Spinal cord (tissue), 10 donors: ENCODE measurements around the gene OLFM2. TPM values are rescaled to one million over a fixed set of nuclear protein-coding genes. Genes with fewer than 3 reads are reported as not detected.

Experiments used
- DNase-seq, 6 donors: peaks; one replicate each; pipeline versions ENCODE4 v3.0.0 to v3.0.0-alpha.2; 2013 to 2015; ENCODE audit warnings: low spot score in 6 of 6, low read depth in 4 of 6
- H3K27ac ChIP-seq: one replicate; pipeline ENCODE4 v1.5.1; 2013; ENCODE audit warnings: low read depth, low read length, control low read depth
- H3K27me3 ChIP-seq: one replicate; pipeline ENCODE4 v1.6.1; 2013; ENCODE audit warnings: low read length; ENCODE audit not compliant: control insufficient read depth, insufficient read depth
- H3K36me3 ChIP-seq: one replicate; pipeline ENCODE4 v1.6.1; 2013; ENCODE audit warnings: low read length; ENCODE audit not compliant: control insufficient read depth, insufficient read depth
- H3K4me1 ChIP-seq: one replicate; pipeline ENCODE4 v1.6.1; 2013; ENCODE audit warnings: low read length; ENCODE audit not compliant: control insufficient read depth, insufficient read depth
- H3K4me3 ChIP-seq: one replicate; pipeline ENCODE4 v1.5.1; 2013; ENCODE audit warnings: low read depth, low read length, control low read depth
- H3K9me3 ChIP-seq: one replicate; pipeline ENCODE4 v1.6.1; 2013; ENCODE audit warnings: low read length; ENCODE audit not compliant: control insufficient read depth, insufficient read depth
- WGBS: methylation state at CpG from one replicate; pipeline ENCODE4 v1.1.5; 2013; ENCODE audit warnings: missing lambda C conversion rate; ENCODE audit not compliant: insufficient coverage; 5-methylcytosine and 5-hydroxymethylcytosine counted together
- long read RNA-seq, 4 donors: transcript quantifications; one replicate each; lab custom pipeline, GENCODE V29; 2026
- polyA plus RNA-seq, 2 donors: library from polyadenylated mRNA; unstranded; fragments of 120-200 nt; gene quantifications; one replicate each; pipeline ENCODE4 v1.2.1, GENCODE V29; 2013; ENCODE audit not compliant: insufficient read length in 2 of 2
- total RNA-seq, 2 donors: library from RNA; depleted of rRNA in 1 of 2; stranded (reverse); fragments of 120-200 nt in 1 of 2; fragments of >200 nt in 1 of 2; gene quantifications; one replicate each; pipeline versions ENCODE4 v1.2.3 to v1.2.4, GENCODE V29; 2013 to 2014
- donor health status: healthy.

Gene OLFM2
- total RNA-seq: 10 to 100 TPM; 47.9 to 79.2 TPM
- polyA plus RNA-seq: 100 to 1,000 TPM; 237 to 251 TPM
- long read RNA-seq, donor 1, transcript OLFM2-205 (6 exons, 1,226 nt): minor isoform, 12 of 96 reads
- long read RNA-seq, donor 1, transcript OLFM2-201 (6 exons, 2,019 nt): major isoform, 77 of 96 reads
- long read RNA-seq, donor 1, partial matches to known transcripts: 0 of 96 reads
- long read RNA-seq, donor 1, other reads (novel, unspliced or antisense): 5 of 96 reads
- long read RNA-seq, donor 2, transcript OLFM2-201 (6 exons, 2,019 nt): major isoform, 47 of 49 reads
- long read RNA-seq, donor 2, partial matches to known transcripts: 0 of 49 reads
- long read RNA-seq, donor 2, other reads (novel, unspliced or antisense): 0 of 49 reads
- long read RNA-seq, donor 3, transcript OLFM2-201 (6 exons, 2,019 nt): major isoform, 31 of 35 reads
- long read RNA-seq, donor 3, partial matches to known transcripts: 0 of 35 reads
- long read RNA-seq, donor 3, other reads (novel, unspliced or antisense): 0 of 35 reads
- long read RNA-seq, donor 4, transcript OLFM2-201 (6 exons, 2,019 nt): major isoform, 10 of 10 reads
- long read RNA-seq, donor 4, partial matches to known transcripts: 0 of 10 reads
- long read RNA-seq, donor 4, other reads (novel, unspliced or antisense): 0 of 10 reads

- WGBS: 0% methylated on average over 39 of the region's 62 CpGs
- peak in 2 of 6 donors; percentile 91 to 92 for DNase-seq
- H3K4me1 ChIP-seq: peaks cover 36% of the 10 kb centered on the region
- H3K9me3 ChIP-seq: no peaks in the 10 kb centered on the region
- H3K4me3 ChIP-seq: peak within 1 kb of the TSS; percentile 69
- no peaks in the 10 kb centered on the region for H3K27me3 ChIP-seq
- H3K27ac ChIP-seq: peak within 1 kb of the TSS; percentile 25
- H3K36me3 ChIP-seq: no peaks in the 10 kb centered on the region
Observed at GRCh38 chr19:9936326-9937000, at the start of gene OLFM2. OLFM2 (minus strand) TSS chr19:9936515; CDS start chr19:9936366, 149 bp downstream.

- H3K9me3 ChIP-seq: no peaks in the 10 kb centered on the region
- peaks cover 8% of the 10 kb centered on the region for H3K36me3 ChIP-seq
- 97% methylated on average over 3 of the region's 8 CpGs for WGBS
- H3K27ac ChIP-seq: no peak overlapping the region
- DNase-seq: peak in 1 of 6 donors; percentile 12
- no peaks in the 10 kb centered on the region for H3K27me3 ChIP-seq
- peaks cover 12% of the 10 kb centered on the region for H3K4me1 ChIP-seq
- H3K4me3 ChIP-seq: no peak overlapping the region
Observed at GRCh38 chr19:9981406-9982260, 45.3 kb upstream of the OLFM2 start.

- no peak for DNase-seq
- WGBS: 90% methylated on average over 5 of the region's 6 CpGs
- Histone ChIP-seq H3K4me3 (no peak overlapping the region), H3K4me1 (no peaks in the 10 kb centered on the region), H3K9me3 (no peaks in the 10 kb centered on the region), H3K27me3 (peaks cover 9% of the 10 kb centered on the region), H3K27ac (no peak overlapping the region), H3K36me3 (peaks cover 35% of the 10 kb centered on the region)
Observed at GRCh38 chr19:9972103-9972502, 35.8 kb upstream of the OLFM2 start.

GRCh38 chr19:9971166-9971897, 35.0 kb upstream of the OLFM2 start:
- Histone ChIP-seq H3K4me3 (no peak overlapping the region), H3K27ac (no peak overlapping the region), H3K27me3 (peaks cover 14% of the 10 kb centered on the region), H3K4me1 (peaks cover 3% of the 10 kb centered on the region), H3K36me3 (peaks cover 32% of the 10 kb centered on the region), H3K9me3 (no peaks in the 10 kb centered on the region)
- 60% methylated on average over 15 of the region's 15 CpGs for WGBS
- DNase-seq: peak in 1 of 6 donors; percentile 27

GRCh38 chr19:9970481-9970880, 34.2 kb upstream of the OLFM2 start:
- 77% methylated on average over 8 of the region's 8 CpGs for WGBS
- Histone ChIP-seq H3K27me3 (peaks cover 16% of the 10 kb centered on the region), H3K36me3 (peaks cover 32% of the 10 kb centered on the region)

GRCh38 chr19:9969688-9969975, 33.3 kb upstream of the OLFM2 start:
- H3K4me3 ChIP-seq: no peak overlapping the region
- no peaks in the 10 kb centered on the region for H3K9me3 ChIP-seq
- 100% methylated on average over 1 of the region's 2 CpGs for WGBS
- no peak overlapping the region for H3K27ac ChIP-seq
- no peak for DNase-seq
- peaks cover 32% of the 10 kb centered on the region for H3K36me3 ChIP-seq
- H3K4me1 ChIP-seq: peaks cover 4% of the 10 kb centered on the region
- peaks cover 16% of the 10 kb centered on the region for H3K27me3 ChIP-seq

More at GRCh38 chr19:9970481-9970880, 34.2 kb upstream of the OLFM2 start:
- no peaks in the 10 kb centered on the region for H3K9me3 ChIP-seq
- H3K4me3 ChIP-seq: no peak overlapping the region
- peaks cover 4% of the 10 kb centered on the region for H3K4me1 ChIP-seq
- DNase-seq: no peak
- no peak overlapping the region for H3K27ac ChIP-seq

- H3K9me3 ChIP-seq: no peaks in the 10 kb centered on the region
- no peak for DNase-seq
- peaks cover 30% of the 10 kb centered on the region for H3K36me3 ChIP-seq
- H3K27ac ChIP-seq: no peak overlapping the region
- H3K27me3 ChIP-seq: peaks cover 16% of the 10 kb centered on the region
- H3K4me3 ChIP-seq: no peak overlapping the region
- WGBS: 82% methylated on average over 7 of the region's 8 CpGs
- H3K4me1 ChIP-seq: peaks cover 4% of the 10 kb centered on the region
Observed at GRCh38 chr19:9968820-9969687, 32.7 kb upstream of the OLFM2 start.

- Histone ChIP-seq H3K4me1 (peaks cover 4% of the 10 kb centered on the region), H3K4me3 (no peak overlapping the region), H3K9me3 (no peaks in the 10 kb centered on the region), H3K27ac (no peak overlapping the region), H3K27me3 (peaks cover 16% of the 10 kb centered on the region), H3K36me3 (peaks cover 21% of the 10 kb centered on the region)
- DNase-seq: peak in 2 of 6 donors; percentile 17 to 45
- WGBS: 33% methylated on average over 1 of the region's 4 CpGs
Observed at GRCh38 chr19:9967326-9967725, 31.0 kb upstream of the OLFM2 start.
